ENCODE data around the gene ANKRD33. TPM values are rescaled to one million over a fixed set of nuclear protein-coding genes. Genes with fewer than 3 reads are reported as not detected.
A peak's percentile ranks its signal among the peaks of the same experiment; 100 is the strongest.

The ANKRD33 gene
- total RNA-seq, 1 donor from 2014 or later = 2.9 TPM

GRCh38 chr12:51917041-51917590 lies 29.2 kb downstream of the ANKRD33 start:
- no peak for DNase-seq (ENCODE audit: low spot score)

- DNase-seq (ENCODE audit: low spot score) = no peak
Observed at GRCh38 chr12:51917746-51918453, 30.0 kb downstream of the ANKRD33 start.

GRCh38 chr12:51920046-51920445 lies 32.1 kb downstream of the ANKRD33 start:
- DNase-seq (ENCODE audit: low spot score) = no peak

GRCh38 chr12:51921017-51921725 lies 33.3 kb downstream of the ANKRD33 start:
- DNase-seq (ENCODE audit: low spot score) = no peak

- DNase-seq (ENCODE audit: low spot score) = no peak
Observed at GRCh38 chr12:51922146-51922545, 34.2 kb downstream of the ANKRD33 start.

- DNase-seq (ENCODE audit: low spot score) = peak; percentile 62
Observed at GRCh38 chr12:51922762-51923505, 35.0 kb downstream of the ANKRD33 start.

GRCh38 chr12:51923506-51924365 lies 35.8 kb downstream of the ANKRD33 start:
- peak; percentile 29 for DNase-seq (ENCODE audit: low spot score)

GRCh38 chr12:51924551-51925319 lies 36.8 kb downstream of the ANKRD33 start:
- DNase-seq (ENCODE audit: low spot score) = no peak

GRCh38 chr12:51925346-51926063 lies 37.6 kb downstream of the ANKRD33 start:
- DNase-seq (ENCODE audit: low spot score) = no peak

- peak; percentile 58 for DNase-seq (ENCODE audit: low spot score)
Observed at GRCh38 chr12:51926064-51926632, 38.2 kb downstream of the ANKRD33 start.

GRCh38 chr12:51926718-51927117 lies 38.8 kb downstream of the ANKRD33 start:
- DNase-seq (ENCODE audit: low spot score) = no peak

- no peak for DNase-seq (ENCODE audit: low spot score)
Observed at GRCh38 chr12:51932218-51933076, 44.5 kb downstream of the ANKRD33 start.

- no peak for DNase-seq (ENCODE audit: low spot score)
Observed at GRCh38 chr12:51934080-51934479, 46.2 kb downstream of the ANKRD33 start.

GRCh38 chr12:51937926-51938325 lies 50.0 kb downstream of the ANKRD33 start:
- DNase-seq (ENCODE audit: low spot score) = peak; percentile 78

- DNase-seq (ENCODE audit: low spot score) = peak; percentile 41
Observed at GRCh38 chr12:51938726-51939125, 50.8 kb downstream of the ANKRD33 start.

- DNase-seq (ENCODE audit: low spot score) = peak; percentile 91
Observed at GRCh38 chr12:51941011-51941581, 53.2 kb downstream of the ANKRD33 start.

Data from umbilical cord (tissue), 2 donors.